HepG2 (cell line): ENCODE data around the gene STK25. TPM values are rescaled to one million over a fixed set of nuclear protein-coding genes. Genes with fewer than 3 reads are reported as not detected.
A peak's percentile ranks its signal among the peaks of the same experiment; 100 is the strongest.

Experiments used
- ASH2L ChIP-seq: fragments of 300-600, 200-600 bp; sonication (generic); IDR thresholded peaks from 2 replicates; pipeline ENCODE4 v1.7.0; 2017; ENCODE audit warnings: low read depth, mild to moderate bottlenecking, moderate library complexity, mixed read lengths, low read length; ENCODE audit not compliant: insufficient read length
- CBX2 ChIP-seq, 2 experiments: fragments of 200-600 bp in 1 of 2; sonication (generic); formaldehyde crosslinking in 1 of 2; IDR thresholded peaks; 2 replicates each; pipeline versions ENCODE4 v1.7.0 to v1.8.1; 2018 to 2022; ENCODE audit warnings: low read depth in 2 of 2, low read length in 1 of 2, mild to moderate bottlenecking in 1 of 2, missing genetic modification reagents in 1 of 2
- CREB3 ChIP-seq: sonication (generic); formaldehyde crosslinking; IDR thresholded peaks from 2 replicates; pipeline ENCODE4 v1.5.0; 2020; ENCODE audit warnings: missing genetic modification reagents
- ELF1 ChIP-seq: sonication (generic); formaldehyde crosslinking; IDR thresholded peaks from 2 replicates; pipeline ENCODE4 v1.4.0; 2020; ENCODE audit warnings: missing genetic modification reagents
- KLF16 ChIP-seq, 2 experiments: sonication (generic) in 1 of 2; formaldehyde crosslinking in 1 of 2; IDR thresholded peaks; 2 replicates each; pipeline versions ENCODE4 v1.6.1 to v1.8.0; 2016 to 2023; ENCODE audit warnings: missing genetic modification reagents in 2 of 2, missing compliant biosample characterization in 1 of 2
- POLR2AphosphoS5 ChIP-seq: IDR thresholded peaks from 2 replicates; pipeline ENCODE4 v1.6.1; 2012; ENCODE audit warnings: low read depth, low read length
- RXRA ChIP-seq: sonication (generic); formaldehyde crosslinking; IDR thresholded peaks from 2 replicates; pipeline ENCODE4 v1.5.1; 2020; ENCODE audit warnings: missing genetic modification reagents
- SAP130 ChIP-seq: IDR thresholded peaks from 2 replicates; pipeline ENCODE4 v1.6.1; 2016; ENCODE audit warnings: low read depth
- SMARCE1 ChIP-seq: fragments of 450-650 bp; IDR thresholded peaks from 2 replicates; pipeline ENCODE4 v1.6.1; 2017; ENCODE audit warnings: borderline replicate concordance
- ZBTB26 ChIP-seq: IDR thresholded peaks from 2 replicates; pipeline ENCODE4 v1.6.1; 2016; ENCODE audit warnings: missing compliant biosample characterization, missing genetic modification reagents, borderline replicate concordance
- ZMYM4 ChIP-seq: sonication (generic); formaldehyde crosslinking; IDR thresholded peaks from 2 replicates; pipeline ENCODE4 v1.8.1; 2023; ENCODE audit warnings: mild to moderate bottlenecking, missing genetic modification reagents
- ZNF296 ChIP-seq: sonication (generic); formaldehyde crosslinking; conservative IDR thresholded peaks from 2 replicates; pipeline ENCODE4 v1.5.0; 2020; ENCODE audit warnings: mild to moderate bottlenecking, missing genetic modification reagents
- ZNF484 ChIP-seq: sonication (generic); formaldehyde crosslinking; IDR thresholded peaks from 2 replicates; pipeline ENCODE4 v1.5.1; 2020; ENCODE audit warnings: mild to moderate bottlenecking, low read depth, missing genetic modification reagents, borderline replicate concordance
- ZSCAN21 ChIP-seq: sonication (generic); formaldehyde crosslinking; IDR thresholded peaks from 2 replicates; pipeline ENCODE4 v1.8.0; 2022; ENCODE audit warnings: mild to moderate bottlenecking, missing genetic modification reagents, moderate library complexity, borderline replicate concordance
- polyA plus RNA-seq, 8 experiments: library from polyadenylated mRNA; depleted of rRNA in 3 of 8; stranded (reverse) in 7 of 8; unstranded in 1 of 8; fragments of >200 nt; fragmentation: Illumina TruSeq in 4 of 8; extraction: Trizol in 4 of 8; gene quantifications; 2 replicates each; pipeline versions ENCODE4 v1.2.1 to v1.2.3, GENCODE V29; 2011 to 2016; ENCODE audit warnings: low read depth in 4 of 8, missing spikeins in 1 of 8, mixed read lengths in 1 of 8; ENCODE audit not compliant: insufficient read depth in 1 of 8
- total RNA-seq, 5 experiments: library from RNA; depleted of rRNA; stranded (reverse); fragments of >200 nt; fragmentation: Illumina TruSeq; extraction: Trizol; gene quantifications; 2 replicates each; pipeline ENCODE4 v1.2.3, GENCODE V29; 2016; ENCODE audit warnings: low read depth in 1 of 5
- TF ChIP-seq, protein P1 (sequence below): IDR thresholded peaks from 2 replicates; pipeline ENCODE4 v1.4.0; 2020; ENCODE audit warnings: mild to moderate bottlenecking, missing genetic modification reagents
- TF ChIP-seq, protein P2 (sequence below): sonication (generic); formaldehyde crosslinking; IDR thresholded peaks from 2 replicates; pipeline ENCODE4 v1.9.0; 2021; ENCODE audit warnings: mild to moderate bottlenecking, missing genetic modification reagents

Gene STK25
- total and polyA plus RNA-seq, 2 of the 13 experiments (the other 11 are each of a cell fraction or from before 2014, with no cell fraction given): 177 to 481 TPM

DNA sequence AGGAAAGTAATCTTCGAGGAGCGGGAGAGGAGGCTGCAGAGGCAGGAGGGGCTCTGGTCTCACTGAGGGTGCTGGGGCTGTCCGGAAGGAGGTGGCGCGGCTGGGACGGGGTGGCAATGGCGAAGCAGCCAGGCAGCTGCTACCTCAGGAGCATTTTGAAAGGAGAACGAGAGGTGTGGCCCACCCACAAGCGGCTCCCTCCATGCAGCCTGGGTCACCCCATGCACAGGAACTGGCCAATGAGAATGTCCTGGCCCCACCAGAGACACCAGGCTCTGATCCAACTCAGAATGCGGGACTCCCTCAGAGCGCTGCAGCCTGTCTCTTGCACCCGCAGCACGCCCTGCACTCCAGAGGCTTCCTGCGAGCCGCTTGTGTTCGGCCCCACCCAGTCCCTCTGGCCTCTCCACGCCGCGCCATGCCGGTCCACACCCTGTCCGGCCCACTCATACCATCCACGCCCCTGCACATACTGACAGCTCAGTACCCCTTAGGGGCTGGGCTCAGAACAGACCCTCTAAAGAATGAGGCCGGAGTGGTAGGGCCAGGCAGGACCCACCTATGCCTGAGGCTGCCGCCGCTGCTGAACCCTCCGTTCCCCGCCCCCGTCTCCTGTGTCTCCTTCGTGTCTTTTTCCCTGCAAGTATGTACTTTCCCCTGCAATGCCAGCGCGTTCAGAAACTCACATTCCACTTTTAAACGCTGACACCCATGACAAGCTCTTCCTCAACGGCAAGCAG, 43.8 kb upstream of the STK25 start (continued):
- TF ChIP-seq, protein P1, sequence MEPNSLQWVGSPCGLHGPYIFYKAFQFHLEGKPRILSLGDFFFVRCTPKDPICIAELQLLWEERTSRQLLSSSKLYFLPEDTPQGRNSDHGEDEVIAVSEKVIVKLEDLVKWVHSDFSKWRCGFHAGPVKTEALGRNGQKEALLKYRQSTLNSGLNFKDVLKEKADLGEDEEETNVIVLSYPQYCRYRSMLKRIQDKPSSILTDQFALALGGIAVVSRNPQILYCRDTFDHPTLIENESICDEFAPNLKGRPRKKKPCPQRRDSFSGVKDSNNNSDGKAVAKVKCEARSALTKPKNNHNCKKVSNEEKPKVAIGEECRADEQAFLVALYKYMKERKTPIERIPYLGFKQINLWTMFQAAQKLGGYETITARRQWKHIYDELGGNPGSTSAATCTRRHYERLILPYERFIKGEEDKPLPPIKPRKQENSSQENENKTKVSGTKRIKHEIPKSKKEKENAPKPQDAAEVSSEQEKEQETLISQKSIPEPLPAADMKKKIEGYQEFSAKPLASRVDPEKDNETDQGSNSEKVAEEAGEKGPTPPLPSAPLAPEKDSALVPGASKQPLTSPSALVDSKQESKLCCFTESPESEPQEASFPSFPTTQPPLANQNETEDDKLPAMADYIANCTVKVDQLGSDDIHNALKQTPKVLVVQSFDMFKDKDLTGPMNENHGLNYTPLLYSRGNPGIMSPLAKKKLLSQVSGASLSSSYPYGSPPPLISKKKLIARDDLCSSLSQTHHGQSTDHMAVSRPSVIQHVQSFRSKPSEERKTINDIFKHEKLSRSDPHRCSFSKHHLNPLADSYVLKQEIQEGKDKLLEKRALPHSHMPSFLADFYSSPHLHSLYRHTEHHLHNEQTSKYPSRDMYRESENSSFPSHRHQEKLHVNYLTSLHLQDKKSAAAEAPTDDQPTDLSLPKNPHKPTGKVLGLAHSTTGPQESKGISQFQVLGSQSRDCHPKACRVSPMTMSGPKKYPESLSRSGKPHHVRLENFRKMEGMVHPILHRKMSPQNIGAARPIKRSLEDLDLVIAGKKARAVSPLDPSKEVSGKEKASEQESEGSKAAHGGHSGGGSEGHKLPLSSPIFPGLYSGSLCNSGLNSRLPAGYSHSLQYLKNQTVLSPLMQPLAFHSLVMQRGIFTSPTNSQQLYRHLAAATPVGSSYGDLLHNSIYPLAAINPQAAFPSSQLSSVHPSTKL (CRISPR knock-in tag): no peak
- no peak for TF ChIP-seq ASH2L
- peak; percentile 53; the same call in 1 of the 2 replicates for TF ChIP-seq POLR2AphosphoS5
- TF ChIP-seq KLF16 (CRISPR knock-in tag; IDR thresholded peaks at IDR 0.05): 0 out of 4 replicates have a peak, but pooled peaks of 1 of the 2 experiments have one; percentile 68
- TF ChIP-seq ZMYM4: no peak
- no peak for TF ChIP-seq ZSCAN21 (CRISPR knock-in tag)
- TF ChIP-seq RXRA (CRISPR knock-in tag): no peak
- TF ChIP-seq, protein P2, sequence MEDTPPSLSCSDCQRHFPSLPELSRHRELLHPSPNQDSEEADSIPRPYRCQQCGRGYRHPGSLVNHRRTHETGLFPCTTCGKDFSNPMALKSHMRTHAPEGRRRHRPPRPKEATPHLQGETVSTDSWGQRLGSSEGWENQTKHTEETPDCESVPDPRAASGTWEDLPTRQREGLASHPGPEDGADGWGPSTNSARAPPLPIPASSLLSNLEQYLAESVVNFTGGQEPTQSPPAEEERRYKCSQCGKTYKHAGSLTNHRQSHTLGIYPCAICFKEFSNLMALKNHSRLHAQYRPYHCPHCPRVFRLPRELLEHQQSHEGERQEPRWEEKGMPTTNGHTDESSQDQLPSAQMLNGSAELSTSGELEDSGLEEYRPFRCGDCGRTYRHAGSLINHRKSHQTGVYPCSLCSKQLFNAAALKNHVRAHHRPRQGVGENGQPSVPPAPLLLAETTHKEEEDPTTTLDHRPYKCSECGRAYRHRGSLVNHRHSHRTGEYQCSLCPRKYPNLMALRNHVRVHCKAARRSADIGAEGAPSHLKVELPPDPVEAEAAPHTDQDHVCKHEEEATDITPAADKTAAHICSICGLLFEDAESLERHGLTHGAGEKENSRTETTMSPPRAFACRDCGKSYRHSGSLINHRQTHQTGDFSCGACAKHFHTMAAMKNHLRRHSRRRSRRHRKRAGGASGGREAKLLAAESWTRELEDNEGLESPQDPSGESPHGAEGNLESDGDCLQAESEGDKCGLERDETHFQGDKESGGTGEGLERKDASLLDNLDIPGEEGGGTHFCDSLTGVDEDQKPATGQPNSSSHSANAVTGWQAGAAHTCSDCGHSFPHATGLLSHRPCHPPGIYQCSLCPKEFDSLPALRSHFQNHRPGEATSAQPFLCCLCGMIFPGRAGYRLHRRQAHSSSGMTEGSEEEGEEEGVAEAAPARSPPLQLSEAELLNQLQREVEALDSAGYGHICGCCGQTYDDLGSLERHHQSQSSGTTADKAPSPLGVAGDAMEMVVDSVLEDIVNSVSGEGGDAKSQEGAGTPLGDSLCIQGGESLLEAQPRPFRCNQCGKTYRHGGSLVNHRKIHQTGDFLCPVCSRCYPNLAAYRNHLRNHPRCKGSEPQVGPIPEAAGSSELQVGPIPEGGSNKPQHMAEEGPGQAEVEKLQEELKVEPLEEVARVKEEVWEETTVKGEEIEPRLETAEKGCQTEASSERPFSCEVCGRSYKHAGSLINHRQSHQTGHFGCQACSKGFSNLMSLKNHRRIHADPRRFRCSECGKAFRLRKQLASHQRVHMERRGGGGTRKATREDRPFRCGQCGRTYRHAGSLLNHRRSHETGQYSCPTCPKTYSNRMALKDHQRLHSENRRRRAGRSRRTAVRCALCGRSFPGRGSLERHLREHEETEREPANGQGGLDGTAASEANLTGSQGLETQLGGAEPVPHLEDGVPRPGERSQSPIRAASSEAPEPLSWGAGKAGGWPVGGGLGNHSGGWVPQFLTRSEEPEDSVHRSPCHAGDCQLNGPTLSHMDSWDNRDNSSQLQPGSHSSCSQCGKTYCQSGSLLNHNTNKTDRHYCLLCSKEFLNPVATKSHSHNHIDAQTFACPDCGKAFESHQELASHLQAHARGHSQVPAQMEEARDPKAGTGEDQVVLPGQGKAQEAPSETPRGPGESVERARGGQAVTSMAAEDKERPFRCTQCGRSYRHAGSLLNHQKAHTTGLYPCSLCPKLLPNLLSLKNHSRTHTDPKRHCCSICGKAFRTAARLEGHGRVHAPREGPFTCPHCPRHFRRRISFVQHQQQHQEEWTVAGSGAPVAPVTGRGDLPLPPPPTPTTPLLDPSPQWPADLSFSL (CRISPR knock-in tag): 0 out of 2 replicates have a peak, but pooled peaks have one; percentile 3
- TF ChIP-seq ZNF484 (CRISPR knock-in tag): no peak
- no peak for TF ChIP-seq SMARCE1
- no peak for TF ChIP-seq ZNF296 (CRISPR knock-in tag)
- no peak for TF ChIP-seq ZBTB26 (CRISPR knock-in tag)
- TF ChIP-seq CREB3 (CRISPR knock-in tag): no peak
- TF ChIP-seq SAP130 (CRISPR knock-in tag): no peak
- TF ChIP-seq ELF1 (CRISPR knock-in tag): no peak
- TF ChIP-seq CBX2 (IDR thresholded peaks at IDR 0.05; ENCODE audit: low read depth, low read length): no peak
- 0 out of 2 replicates have a peak, but pooled peaks have one; percentile 6 for TF ChIP-seq CBX2 (CRISPR knock-in tag; IDR thresholded peaks at IDR 0.05; ENCODE audit: low read depth)
